ENCODE measurements around the gene TUBB2B. TPM values are rescaled to one million over a fixed set of nuclear protein-coding genes. Genes with fewer than 3 reads are reported as not detected.
"Not testable (repeated sequence)": the region's sequence is repeated elsewhere in the genome, so short reads cannot be mapped to it uniquely, and the experiment has no call there.

The TUBB2B gene
- total RNA-seq, 1 donor from 2014 or later: 2.8 TPM

- no peak for DNase-seq (ENCODE audit: low spot score)
Measured at GRCh38 chr6:3186974-3187382, 40.5 kb downstream of the TUBB2B start.

- no peak for DNase-seq (ENCODE audit: low spot score)
Measured at GRCh38 chr6:3183066-3183465, 44.4 kb downstream of the TUBB2B start.

GRCh38 chr6:3181105-3181504 is 46.3 kb downstream of the TUBB2B start:
- DNase-seq (ENCODE audit: low spot score): no peak

GRCh38 chr6:3179945-3180344 is 47.5 kb downstream of the TUBB2B start:
- not testable (repeated sequence) for DNase-seq (ENCODE audit: low spot score)

GRCh38 chr6:3178666-3179065 is 48.8 kb downstream of the TUBB2B start:
- not testable (repeated sequence) for DNase-seq (ENCODE audit: low spot score)

GRCh38 chr6:3176562-3177355 is 50.7 kb downstream of the TUBB2B start:
- no peak for DNase-seq (ENCODE audit: low spot score)

GRCh38 chr6:3175715-3176402 is 51.6 kb downstream of the TUBB2B start:
- DNase-seq (ENCODE audit: low spot score): no peak

Other genes starting within 250 kb of the TUBB2B start
- 27.0 TPM for gene NQO2, start 227.8 kb downstream of the TUBB2B start, total RNA-seq
- 28.4 TPM for gene RIPK1, start 159.2 kb downstream of the TUBB2B start, total RNA-seq
- 35.6 TPM for gene BPHL, start 108.9 kb downstream of the TUBB2B start, total RNA-seq
- gene TUBB2A, start 70.1 kb downstream of the TUBB2B start, total RNA-seq: 21.5 TPM
- gene PSMG4, start 31.3 kb upstream of the TUBB2B start, total RNA-seq: 38.9 TPM
- gene SLC22A23, start 229.4 kb upstream of the TUBB2B start, total RNA-seq: 42.4 TPM